IMR-90 (cell line): ENCODE data around the gene GNG7. TPM values are rescaled to one million over a fixed set of nuclear protein-coding genes. Genes with fewer than 3 reads are reported as not detected.

ENCODE experiments used
- ATAC-seq: fragments of 200-7000 bp; cut with Tn5 transposase; 2 replicates; pipeline ENCODE4 v1.9.1; 2020; ENCODE audit warnings: low read depth, mild to moderate bottlenecking, moderate library complexity
- BruUV-seq: library from RNA; stranded (reverse); fragments of 400-500 nt; replicated peaks from 2 replicates; lab custom pipeline; 2021; lab: Mats Ljungman, UMichigan
- CTCF ChIA-PET: fragments of 300-600 bp; formaldehyde crosslinking; extraction: SDS; loops from one replicate; lab custom pipeline; 2021; ENCODE audit warnings: antibody characterized with exemption; lab: Yijun Ruan, JAX
- POLR2A ChIA-PET: fragments of 300-600 bp; sonication (Branson Sonifier 250); formaldehyde crosslinking; loops from one replicate; lab custom pipeline; 2022; ENCODE audit warnings: antibody characterized with exemption; ENCODE audit not compliant: unreplicated experiment; lab: Charles Lee
- DNase-seq: peaks from one replicate; pipeline ENCODE4 v3.0.0; 2013
- H2AFZ ChIP-seq: replicated peaks from 2 replicates; pipeline ENCODE3; 2013; ENCODE audit warnings: low read length, mild to moderate bottlenecking; ENCODE audit not compliant: poor library complexity
- H2AK5ac ChIP-seq: 2 replicates; pipeline ENCODE4 v1.6.1; 2013; ENCODE audit warnings: low read depth, low read length, inconsistent platforms
- H2AK9ac ChIP-seq: replicated peaks from 2 replicates; pipeline ENCODE3; 2013; ENCODE audit warnings: mild to moderate bottlenecking, low read depth, low read length, moderate library complexity; ENCODE audit not compliant: poor library complexity
- H2BK120ac ChIP-seq: 2 replicates; pipeline ENCODE4 v1.6.1; 2013; ENCODE audit warnings: low read depth, low read length, inconsistent platforms
- H2BK15ac ChIP-seq: 3 replicates; pipeline ENCODE4 v1.6.1; 2013; ENCODE audit warnings: low read depth, low read length, inconsistent platforms
- H2BK20ac ChIP-seq: 2 replicates; pipeline ENCODE4 v1.6.1; 2013; ENCODE audit warnings: low read depth, mild to moderate bottlenecking, inconsistent platforms, low read length, moderate library complexity
- H2BK5ac ChIP-seq: 2 replicates; pipeline ENCODE4 v1.6.1; 2013; ENCODE audit warnings: mild to moderate bottlenecking, low read depth, low read length, inconsistent platforms; ENCODE audit not compliant: poor library complexity, severe bottlenecking
- H3K14ac ChIP-seq: replicated peaks from 2 replicates; pipeline ENCODE4 v1.6.1; 2013; ENCODE audit warnings: low read depth, low read length, inconsistent platforms
- H3K18ac ChIP-seq: 2 replicates; pipeline ENCODE4 v1.6.1; 2013; ENCODE audit warnings: low read depth, low read length, control low read depth
- H3K23ac ChIP-seq: 2 replicates; pipeline ENCODE4 v1.6.1; 2013; ENCODE audit warnings: low read depth, low read length, inconsistent platforms
- H3K27ac ChIP-seq: 2 replicates; pipeline ENCODE4 v1.5.1; 2013; ENCODE audit warnings: mild to moderate bottlenecking, control low read depth, low read length; ENCODE audit not compliant: insufficient read depth
- H3K27me3 ChIP-seq: 2 replicates; pipeline ENCODE4 v1.6.1; 2013; ENCODE audit warnings: low read length; ENCODE audit not compliant: control insufficient read depth, insufficient read depth
- H3K36me3 ChIP-seq: 2 replicates; pipeline ENCODE4 v1.6.1; 2013; ENCODE audit warnings: low read length, mixed read lengths; ENCODE audit not compliant: control insufficient read depth, insufficient read depth
- H3K4ac ChIP-seq: 2 replicates; pipeline ENCODE4 v1.6.1; 2013; ENCODE audit warnings: low read depth, low read length, inconsistent platforms
- H3K4me1 ChIP-seq: 2 replicates; pipeline ENCODE4 v1.6.1; 2013; ENCODE audit warnings: low read length, mixed read lengths; ENCODE audit not compliant: control insufficient read depth, insufficient read depth
- H3K4me2 ChIP-seq: 2 replicates; pipeline ENCODE4 v1.6.1; 2013; ENCODE audit warnings: low read depth, mild to moderate bottlenecking, control low read depth, low read length, moderate library complexity
- H3K4me3 ChIP-seq: 2 replicates; pipeline ENCODE4 v1.5.1; 2013; ENCODE audit warnings: low read depth, mild to moderate bottlenecking, control low read depth, low read length, moderate library complexity; ENCODE audit not compliant: insufficient read depth
- H3K56ac ChIP-seq: 2 replicates; pipeline ENCODE4 v1.6.1; 2013; ENCODE audit warnings: low read length, inconsistent platforms; ENCODE audit not compliant: insufficient read depth; ENCODE audit errors: extremely low read depth
- H3K79me1 ChIP-seq, 2 experiments: 2 replicates each; pipeline ENCODE4 v1.6.1; 2013; ENCODE audit warnings: low read length in 2 of 2, inconsistent platforms in 1 of 2, low read depth in 1 of 2
- H3K9ac ChIP-seq: 2 replicates; pipeline ENCODE4 v1.6.1; 2013; ENCODE audit warnings: low read depth, low read length, control low read depth
- H3K9me1 ChIP-seq: 2 replicates; pipeline ENCODE4 v1.6.1; 2013; ENCODE audit warnings: low read length, inconsistent platforms; ENCODE audit not compliant: insufficient read depth
- H3K9me3 ChIP-seq: 2 replicates; pipeline ENCODE4 v1.6.1; 2013; ENCODE audit warnings: low read length; ENCODE audit not compliant: control insufficient read depth, insufficient read depth
- H4K20me1 ChIP-seq: 2 replicates; pipeline ENCODE4 v1.6.1; 2013; ENCODE audit warnings: low read length, inconsistent platforms; ENCODE audit not compliant: insufficient read depth
- H4K5ac ChIP-seq: 2 replicates; pipeline ENCODE4 v1.6.1; 2013; ENCODE audit warnings: mild to moderate bottlenecking, low read depth, low read length, control low read depth
- H4K8ac ChIP-seq, 2 experiments: 2 replicates each; pipeline ENCODE4 v1.6.1; 2013; ENCODE audit warnings: low read depth in 2 of 2, low read length in 2 of 2, control low read depth in 1 of 2, inconsistent platforms in 1 of 2
- H4K91ac ChIP-seq: 2 replicates; pipeline ENCODE4 v1.6.1; 2013; ENCODE audit warnings: low read depth, low read length, inconsistent platforms; ENCODE audit not compliant: insufficient read depth
- BHLHE40 ChIP-seq: fragments of 150-350 bp; IDR thresholded peaks from 2 replicates; pipeline ENCODE4 v1.6.1; 2016; ENCODE audit warnings: mild to moderate bottlenecking, low read depth, low read length
- CEBPB ChIP-seq: IDR thresholded peaks from 2 replicates; pipeline ENCODE4 v1.6.1; 2012; ENCODE audit warnings: low read depth, low read length, improper control_type of control experiment
- CHD1 ChIP-seq: IDR thresholded peaks from 2 replicates; pipeline ENCODE4 v1.6.1; 2012; ENCODE audit warnings: low read depth, low read length, improper control_type of control experiment
- FOS ChIP-seq: fragments of 150-350 bp; IDR thresholded peaks from 2 replicates; pipeline ENCODE4 v1.6.1; 2016; ENCODE audit warnings: low read depth, low read length
- MAFK ChIP-seq: IDR thresholded peaks from 2 replicates; pipeline ENCODE4 v1.6.1; 2012; ENCODE audit warnings: low read depth, low read length, improper control_type of control experiment
- MAZ ChIP-seq: IDR thresholded peaks from 2 replicates; pipeline ENCODE4 v1.6.1; 2012; ENCODE audit warnings: low read depth, mild to moderate bottlenecking, low read length, improper control_type of control experiment, moderate library complexity, borderline replicate concordance
- MXI1 ChIP-seq: IDR thresholded peaks from 2 replicates; pipeline ENCODE4 v1.6.1; 2012; ENCODE audit warnings: low read depth, mild to moderate bottlenecking, low read length, moderate library complexity, borderline replicate concordance
- NFE2L2 ChIP-seq: fragments of 150-350 bp; IDR thresholded peaks from 2 replicates; pipeline ENCODE4 v1.6.1; 2016; ENCODE audit warnings: low read depth, mild to moderate bottlenecking, low read length
- POLR2A ChIP-seq: IDR thresholded peaks from 2 replicates; pipeline ENCODE4 v1.6.1; 2012; ENCODE audit warnings: mild to moderate bottlenecking, low read depth, low read length
- RAD21 ChIP-seq: IDR thresholded peaks from 2 replicates; pipeline ENCODE4 v1.6.1; 2012; ENCODE audit warnings: low read length, improper control_type of control experiment
- RCOR1 ChIP-seq: IDR thresholded peaks from 2 replicates; pipeline ENCODE4 v1.6.1; 2012; ENCODE audit warnings: mild to moderate bottlenecking, low read length, improper control_type of control experiment; ENCODE audit not compliant: insufficient replicate concordance
- RFX5 ChIP-seq: IDR thresholded peaks from 2 replicates; pipeline ENCODE4 v1.8.0; 2012; ENCODE audit warnings: low read depth, mild to moderate bottlenecking, low read length, moderate library complexity
- SMC3 ChIP-seq: fragments of 150-350 bp; IDR thresholded peaks from 2 replicates; pipeline ENCODE4 v1.6.1; 2016; ENCODE audit warnings: low read depth, mild to moderate bottlenecking, antibody characterized with exemption, low read length, moderate library complexity
- whole genome bisulfite sequencing, 2 experiments: methylation state at CpG; one replicate each; pipeline versions ENCODE4 v1.1.5 to v1.1.7; 2013; ENCODE audit warnings: missing lambda C conversion rate in 2 of 2; ENCODE audit not compliant: insufficient read length in 1 of 2; ENCODE audit errors: extremely low coverage in 2 of 2; 5-methylcytosine and 5-hydroxymethylcytosine counted together
- dilution Hi-C: fragments of 300-500 bp; cut with HindIII; formaldehyde crosslinking; loops from one replicate; pipeline ENCODE4 v1.14.3; 2018; ENCODE audit warnings: low sequenced_read_pairs; ENCODE audit not compliant: unreplicated experiment
- in situ Hi-C: fragments of 300-500 bp; cut with MboI; formaldehyde crosslinking; loops from 3 replicates; pipeline ENCODE4 v1.14.3; 2019; ENCODE audit warnings: low sequenced_read_pairs, inconsistent platforms, mixed read lengths
- intact Hi-C: fragments of 100-400 bp; cut with micrococcal nuclease; formaldehyde crosslinking; loops from 2 replicates; pipeline ENCODE4 v1.10.0; 2022
- polyA plus RNA-seq, 3 experiments: library from polyadenylated mRNA; depleted of rRNA; stranded (reverse); fragments of >200 nt; gene quantifications; 2 replicates each; pipeline ENCODE4 v1.2.3, GENCODE V29; 2012; ENCODE audit warnings: low replicate concordance in 1 of 3
- total RNA-seq: library from RNA; depleted of rRNA; stranded (reverse); fragments of >200 nt; gene quantifications from 2 replicates; pipeline ENCODE4 v1.2.3, GENCODE V29; 2012
- TF ChIP-seq, protein P1 (sequence below): conservative IDR thresholded peaks from 2 replicates; pipeline ENCODE4 v1.5.1; 2012; ENCODE audit warnings: mild to moderate bottlenecking, low read depth, low read length, improper control_type of control experiment
- TF ChIP-seq, protein P2 (sequence below): fragments of 150-350 bp; IDR thresholded peaks from 2 replicates; pipeline ENCODE4 v1.6.1; 2016; ENCODE audit warnings: low read depth, mild to moderate bottlenecking, low read length, moderate library complexity, borderline replicate concordance
- TF ChIP-seq, protein P3 (sequence below): fragments of 150-350 bp; IDR thresholded peaks from 2 replicates; pipeline ENCODE4 v1.6.1; 2017; ENCODE audit warnings: mild to moderate bottlenecking, antibody characterized with exemption, low read length, low read depth

Gene GNG7
- total and polyA plus RNA-seq, 2 of the 4 experiments (the other 2 are of a cell fraction): under 0.01 to 0.21 TPM

DNA sequence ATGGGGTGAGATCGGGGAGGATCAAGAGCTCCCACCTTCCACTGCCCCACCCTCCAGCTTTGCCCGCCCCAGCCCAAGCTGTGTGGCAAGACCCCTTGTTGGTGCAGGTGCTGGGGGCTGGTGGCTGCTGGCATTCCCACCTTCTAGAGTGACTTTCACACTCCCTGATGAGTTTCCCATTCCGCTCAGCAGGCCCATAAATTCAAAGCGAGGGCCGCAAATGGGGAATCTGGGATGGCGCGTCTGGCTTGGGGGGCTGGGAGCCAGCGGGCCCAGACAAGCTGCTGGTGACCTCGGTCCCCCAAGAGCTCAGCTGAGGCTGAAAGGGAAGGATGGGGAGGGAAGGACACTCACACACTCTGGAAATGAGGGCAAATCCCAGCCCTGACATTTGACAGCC is 116.3 kb downstream of the GNG7 start:
- Histone ChIP-seq H3K79me1 (no peaks in the 10 kb centered on the region; a peak in 1 of 4 replicates), H3K27ac (no peak overlapping the region), H3K18ac (no peak overlapping the region), H4K8ac (no peak overlapping the region), H2BK15ac (no peak overlapping the region), H3K4me2 (no peak overlapping the region), H3K4me1 (peaks cover 5% of the 10 kb centered on the region; the same call in 1 of the 2 replicates), H4K20me1 (no peaks in the 10 kb centered on the region), H3K4me3 (no peak overlapping the region), H3K14ac (no peak overlapping the region), H3K56ac (no peak overlapping the region), H3K9me3 (peaks cover 7% of the 10 kb centered on the region), H4K91ac (no peak overlapping the region), H3K9me1 (peaks cover 3% of the 10 kb centered on the region; the same call in 1 of the 2 replicates), H3K4ac (no peak overlapping the region), H3K23ac (no peak overlapping the region), H4K5ac (no peak overlapping the region), H2BK5ac (no peak overlapping the region), H2AK9ac (no peak overlapping the region), H2AK5ac (no peak overlapping the region), H3K36me3 (no peaks in the 10 kb centered on the region), H2BK20ac (no peak overlapping the region), H2BK120ac (no peak overlapping the region), H3K27me3 (peaks cover 3% of the 10 kb centered on the region), H3K9ac (no peak overlapping the region), H2AFZ (no peak overlapping the region)
- dilution Hi-C loops (no loop called here), intact Hi-C loops (no loop called here), in situ Hi-C loops (no loop called here)
- POLR2A ChIA-PET: no interaction called here
- TF ChIP-seq MXI1: no peak
- no peak for TF ChIP-seq CHD1
- TF ChIP-seq MAZ: no peak
- no peak for TF ChIP-seq MAFK
- TF ChIP-seq RAD21: no peak
- TF ChIP-seq, protein P1, sequence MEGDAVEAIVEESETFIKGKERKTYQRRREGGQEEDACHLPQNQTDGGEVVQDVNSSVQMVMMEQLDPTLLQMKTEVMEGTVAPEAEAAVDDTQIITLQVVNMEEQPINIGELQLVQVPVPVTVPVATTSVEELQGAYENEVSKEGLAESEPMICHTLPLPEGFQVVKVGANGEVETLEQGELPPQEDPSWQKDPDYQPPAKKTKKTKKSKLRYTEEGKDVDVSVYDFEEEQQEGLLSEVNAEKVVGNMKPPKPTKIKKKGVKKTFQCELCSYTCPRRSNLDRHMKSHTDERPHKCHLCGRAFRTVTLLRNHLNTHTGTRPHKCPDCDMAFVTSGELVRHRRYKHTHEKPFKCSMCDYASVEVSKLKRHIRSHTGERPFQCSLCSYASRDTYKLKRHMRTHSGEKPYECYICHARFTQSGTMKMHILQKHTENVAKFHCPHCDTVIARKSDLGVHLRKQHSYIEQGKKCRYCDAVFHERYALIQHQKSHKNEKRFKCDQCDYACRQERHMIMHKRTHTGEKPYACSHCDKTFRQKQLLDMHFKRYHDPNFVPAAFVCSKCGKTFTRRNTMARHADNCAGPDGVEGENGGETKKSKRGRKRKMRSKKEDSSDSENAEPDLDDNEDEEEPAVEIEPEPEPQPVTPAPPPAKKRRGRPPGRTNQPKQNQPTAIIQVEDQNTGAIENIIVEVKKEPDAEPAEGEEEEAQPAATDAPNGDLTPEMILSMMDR: no peak
- no peak for TF ChIP-seq NFE2L2
- no peak for TF ChIP-seq RCOR1
- TF ChIP-seq CEBPB: no peak
- no peak for TF ChIP-seq FOS
- TF ChIP-seq, protein P2, sequence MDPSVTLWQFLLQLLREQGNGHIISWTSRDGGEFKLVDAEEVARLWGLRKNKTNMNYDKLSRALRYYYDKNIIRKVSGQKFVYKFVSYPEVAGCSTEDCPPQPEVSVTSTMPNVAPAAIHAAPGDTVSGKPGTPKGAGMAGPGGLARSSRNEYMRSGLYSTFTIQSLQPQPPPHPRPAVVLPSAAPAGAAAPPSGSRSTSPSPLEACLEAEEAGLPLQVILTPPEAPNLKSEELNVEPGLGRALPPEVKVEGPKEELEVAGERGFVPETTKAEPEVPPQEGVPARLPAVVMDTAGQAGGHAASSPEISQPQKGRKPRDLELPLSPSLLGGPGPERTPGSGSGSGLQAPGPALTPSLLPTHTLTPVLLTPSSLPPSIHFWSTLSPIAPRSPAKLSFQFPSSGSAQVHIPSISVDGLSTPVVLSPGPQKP: no peak
- TF ChIP-seq RFX5: no peak
- TF ChIP-seq SMC3: no peak
- no peak for TF ChIP-seq BHLHE40
- TF ChIP-seq POLR2A: no peak
- TF ChIP-seq, protein P3, sequence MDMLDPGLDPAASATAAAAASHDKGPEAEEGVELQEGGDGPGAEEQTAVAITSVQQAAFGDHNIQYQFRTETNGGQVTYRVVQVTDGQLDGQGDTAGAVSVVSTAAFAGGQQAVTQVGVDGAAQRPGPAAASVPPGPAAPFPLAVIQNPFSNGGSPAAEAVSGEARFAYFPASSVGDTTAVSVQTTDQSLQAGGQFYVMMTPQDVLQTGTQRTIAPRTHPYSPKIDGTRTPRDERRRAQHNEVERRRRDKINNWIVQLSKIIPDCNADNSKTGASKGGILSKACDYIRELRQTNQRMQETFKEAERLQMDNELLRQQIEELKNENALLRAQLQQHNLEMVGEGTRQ: no peak
- CTCF ChIA-PET: no interaction called here
- ATAC-seq (no peak), DNase-seq (no peak)
- WGBS, 2 experiments: 69% methylated on average over 7 of the region's 9 CpGs; no CpG with 5 or more reads in 1 of the 2 experiments
- no TSS peak for BruUV-seq
